ENCODE measurements around the gene SLC25A17.
"Not testable (repeated sequence)": the region's sequence is repeated elsewhere in the genome, so short reads cannot be mapped to it uniquely, and the experiment has no call there.

Gene SLC25A17

DNA sequence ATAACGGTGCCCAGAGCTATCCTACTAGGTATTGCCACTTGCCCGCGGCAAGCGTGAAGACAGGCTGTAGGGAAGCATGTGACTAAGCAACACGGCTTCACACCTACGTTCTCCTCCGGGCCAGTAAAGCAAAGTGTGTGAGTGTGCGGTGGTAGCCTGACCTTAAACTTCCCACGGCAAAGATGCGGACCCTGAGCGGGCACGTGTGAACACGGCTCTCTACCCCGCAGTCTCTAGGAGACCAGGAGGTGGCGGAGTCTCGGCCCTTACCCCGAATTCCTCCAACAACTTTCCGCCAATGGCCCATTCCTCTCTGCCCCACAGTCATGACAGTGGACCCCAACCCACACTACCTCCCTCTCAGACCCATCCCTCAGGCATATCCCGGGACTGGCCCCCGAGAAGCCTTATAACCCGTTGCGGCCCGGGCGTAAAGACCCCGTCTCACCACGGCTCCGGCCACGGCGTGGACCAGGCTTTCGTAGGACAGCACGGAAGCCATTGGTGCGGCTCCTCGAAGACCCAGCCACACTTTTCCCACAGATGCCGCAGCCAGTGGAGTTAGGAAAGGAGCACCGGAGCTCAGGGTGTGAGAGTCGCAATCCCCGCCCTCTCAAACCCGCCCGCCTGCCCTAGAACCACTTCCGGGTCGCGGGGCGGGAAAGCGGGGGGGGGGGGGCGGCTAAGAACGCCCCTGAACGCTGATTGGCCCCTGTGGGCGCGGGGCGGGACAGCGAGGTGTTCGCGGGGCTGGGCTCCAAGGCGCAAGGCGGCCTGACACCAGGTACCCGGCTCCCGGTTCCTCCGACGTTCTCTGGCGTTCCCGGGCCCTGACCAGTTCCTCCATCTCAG is at the start of gene SLC25A17:
SLC25A17 (minus strand) TSS at position 600 of the 852 bp plus-strand sequence; CDS start at position 502, 98 bp downstream.
- Histone ChIP-seq H3K9ac (ENCODE audit: low read length in 2 of 2) (peak within 1 kb of the TSS; percentile 89 to 97), H3K27me3 (ENCODE audit: control insufficient read depth in 1 of 2, insufficient read depth in 2 of 2, low read length in 2 of 2) (no peaks in the 10 kb centered on the region), H3K9me3 (ENCODE audit: control insufficient read depth in 2 of 2, low read length in 2 of 2) (no peaks in the 10 kb centered on the region), H3K4me1 (ENCODE audit: control insufficient read depth, insufficient read depth, low read length) (peaks cover 5% of the 10 kb centered on the region), H3K4me3 (ENCODE audit: low read length in 2 of 2) (peak within 1 kb of the TSS; percentile 98 to 99), H3K36me3 (ENCODE audit: control insufficient read depth in 2 of 2, insufficient read depth in 2 of 2, low read length in 2 of 2) (peaks cover 2 to 3% of the 10 kb centered on the region in 2 donors), H3K27ac (ENCODE audit: low read length) (peak within 1 kb of the TSS; percentile 55)

DNA sequence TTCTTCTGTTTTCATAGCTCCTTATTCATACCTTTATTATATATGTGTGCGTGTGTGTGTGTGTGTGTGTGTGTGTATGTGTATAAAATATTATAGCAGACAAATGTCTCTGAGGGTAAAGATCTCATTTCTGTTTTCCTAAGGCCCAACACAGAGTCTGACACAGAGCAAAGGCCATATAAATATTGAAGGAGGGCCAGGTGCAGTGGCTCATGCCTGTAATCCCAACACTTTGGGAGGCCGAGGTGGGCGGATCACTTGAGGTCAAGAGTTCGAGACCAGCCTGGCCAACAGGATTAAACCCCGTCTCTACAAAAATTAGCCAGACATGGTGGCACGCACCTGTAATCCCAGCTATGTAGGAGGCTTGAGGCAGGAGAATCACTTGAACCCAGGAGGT is 49.2 kb upstream of the SLC25A17 start:
- H3K4me1 ChIP-seq (ENCODE audit: control insufficient read depth, insufficient read depth, low read length); H3K9ac ChIP-seq (ENCODE audit: low read length in 2 of 2); H3K36me3 ChIP-seq (ENCODE audit: control insufficient read depth in 2 of 2, insufficient read depth in 2 of 2, low read length in 2 of 2); H3K27me3 ChIP-seq (ENCODE audit: control insufficient read depth in 1 of 2, insufficient read depth in 2 of 2, low read length in 2 of 2); H3K27ac ChIP-seq (ENCODE audit: low read length); H3K4me3 ChIP-seq (ENCODE audit: low read length in 2 of 2); H3K9me3 ChIP-seq (ENCODE audit: control insufficient read depth in 2 of 2, low read length in 2 of 2): not testable (repeated sequence)

DNA sequence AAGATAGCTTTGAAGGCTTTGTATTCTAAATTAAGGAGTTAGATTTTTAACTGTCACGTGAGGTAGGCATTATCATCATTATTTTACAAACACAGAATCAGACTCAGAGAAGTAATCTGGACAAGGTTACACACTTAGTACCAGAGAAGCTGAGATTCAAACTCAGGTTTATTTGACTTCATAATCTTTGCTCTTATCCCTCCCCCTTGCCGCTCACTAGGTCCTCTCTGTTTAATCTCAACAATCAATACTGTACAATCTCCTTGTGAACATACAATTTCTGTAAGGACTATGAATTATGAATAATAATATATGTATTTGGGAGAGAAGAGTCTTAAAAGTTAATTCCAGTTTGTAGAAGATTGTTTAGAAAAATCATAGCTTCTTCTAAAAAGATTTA is 48.0 kb upstream of the SLC25A17 start:
- Histone ChIP-seq H3K4me1 (ENCODE audit: control insufficient read depth, insufficient read depth, low read length) (no peaks in the 10 kb centered on the region), H3K9me3 (ENCODE audit: control insufficient read depth in 2 of 2, low read length in 2 of 2) (no peaks in the 10 kb centered on the region), H3K4me3 (ENCODE audit: low read length in 2 of 2) (no peak overlapping the region), H3K9ac (ENCODE audit: low read length in 2 of 2) (no peak overlapping the region), H3K27me3 (ENCODE audit: control insufficient read depth in 1 of 2, insufficient read depth in 2 of 2, low read length in 2 of 2) (no peaks in the 10 kb centered on the region), H3K36me3 (ENCODE audit: control insufficient read depth in 2 of 2, insufficient read depth in 2 of 2, low read length in 2 of 2) (peaks cover 4 to 6% of the 10 kb centered on the region in 2 donors), H3K27ac (ENCODE audit: low read length) (no peak overlapping the region)

DNA sequence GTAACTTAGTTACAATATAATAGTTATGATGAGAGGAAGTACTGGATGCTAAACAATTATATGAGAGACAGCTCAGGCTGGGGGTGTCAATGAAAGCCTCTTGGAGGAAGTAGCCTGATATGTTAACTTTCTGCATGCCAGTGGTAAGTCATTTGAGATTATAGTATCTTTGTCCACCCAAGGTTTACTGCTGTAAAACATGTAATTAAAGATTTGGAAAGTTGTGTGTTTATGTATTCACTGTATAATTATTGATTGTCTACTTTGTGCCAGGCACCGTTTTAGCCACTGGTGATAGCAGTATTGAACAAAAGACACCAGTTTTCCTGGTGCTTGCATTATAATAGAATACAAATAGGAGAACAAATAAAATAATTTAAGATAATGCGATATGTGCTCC is 43.4 kb upstream of the SLC25A17 start:
- H3K27me3 ChIP-seq (ENCODE audit: control insufficient read depth in 1 of 2, insufficient read depth in 2 of 2, low read length in 2 of 2) = no peaks in the 10 kb centered on the region
- no peaks in the 10 kb centered on the region for H3K9me3 ChIP-seq (ENCODE audit: control insufficient read depth in 2 of 2, low read length in 2 of 2)
- H3K27ac ChIP-seq (ENCODE audit: low read length) = no peak overlapping the region
- H3K36me3 ChIP-seq (ENCODE audit: control insufficient read depth in 2 of 2, insufficient read depth in 2 of 2, low read length in 2 of 2) = peaks cover 0 to 5% of the 10 kb centered on the region in 2 donors
- peaks cover 6% of the 10 kb centered on the region for H3K4me1 ChIP-seq (ENCODE audit: control insufficient read depth, insufficient read depth, low read length)
- H3K4me3 ChIP-seq (ENCODE audit: low read length in 2 of 2) = no peak overlapping the region
- H3K9ac ChIP-seq (ENCODE audit: low read length in 2 of 2) = no peak overlapping the region

DNA sequence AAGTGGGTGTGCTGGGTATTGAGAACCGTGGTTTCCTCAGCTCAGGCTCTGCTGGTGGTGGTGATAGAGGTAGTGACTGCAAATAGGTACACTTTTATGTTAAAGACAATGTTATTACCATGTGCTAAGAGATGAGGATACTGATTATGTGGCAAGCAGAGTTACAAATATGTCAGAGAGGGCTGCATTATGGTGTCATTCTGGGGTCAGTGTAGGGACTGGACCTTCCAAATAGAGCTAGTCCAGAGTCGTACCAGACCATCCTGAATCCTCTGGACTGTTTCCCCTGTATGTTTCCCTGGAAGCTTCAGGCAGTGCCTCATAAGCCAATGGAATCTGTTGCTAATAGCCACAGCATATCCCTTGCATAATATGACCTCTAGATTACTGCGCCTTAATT is 42.9 kb upstream of the SLC25A17 start, which contains the start of gene DNAJB7:
DNAJB7 (minus strand) TSS at position 101 of the 400 bp plus-strand sequence. CDS start 119 bp downstream, outside the sequence.
- Histone ChIP-seq H3K36me3 (ENCODE audit: control insufficient read depth in 2 of 2, insufficient read depth in 2 of 2, low read length in 2 of 2) (peaks cover 0 to 5% of the 10 kb centered on the region in 2 donors), H3K9ac (ENCODE audit: low read length in 2 of 2) (peak within 1 kb of the TSS in 1 of 2 donors; percentile 2), H3K9me3 (ENCODE audit: control insufficient read depth in 2 of 2, low read length in 2 of 2) (no peaks in the 10 kb centered on the region), H3K27me3 (ENCODE audit: control insufficient read depth in 1 of 2, insufficient read depth in 2 of 2, low read length in 2 of 2) (no peaks in the 10 kb centered on the region), H3K27ac (ENCODE audit: low read length) (no peak within 1 kb of the TSS), H3K4me3 (ENCODE audit: low read length in 2 of 2) (no peak within 1 kb of the TSS), H3K4me1 (ENCODE audit: control insufficient read depth, insufficient read depth, low read length) (peaks cover 6% of the 10 kb centered on the region)

GRCh38 chr22:40857309-40857855 is 38.2 kb upstream of the SLC25A17 start:
- Histone ChIP-seq H3K36me3 (ENCODE audit: control insufficient read depth in 2 of 2, insufficient read depth in 2 of 2, low read length in 2 of 2) (peaks cover 0 to 5% of the 10 kb centered on the region in 2 donors), H3K9ac (ENCODE audit: low read length in 2 of 2) (peak overlapping the region; percentile 97 to 98), H3K27ac (ENCODE audit: low read length) (peak overlapping the region; percentile 95), H3K4me1 (ENCODE audit: control insufficient read depth, insufficient read depth, low read length) (peaks cover 16% of the 10 kb centered on the region), H3K27me3 (ENCODE audit: control insufficient read depth in 1 of 2, insufficient read depth in 2 of 2, low read length in 2 of 2) (no peaks in the 10 kb centered on the region), H3K4me3 (ENCODE audit: low read length in 2 of 2) (peak overlapping the region; percentile 99), H3K9me3 (ENCODE audit: control insufficient read depth in 2 of 2, low read length in 2 of 2) (no peaks in the 10 kb centered on the region)

DNA sequence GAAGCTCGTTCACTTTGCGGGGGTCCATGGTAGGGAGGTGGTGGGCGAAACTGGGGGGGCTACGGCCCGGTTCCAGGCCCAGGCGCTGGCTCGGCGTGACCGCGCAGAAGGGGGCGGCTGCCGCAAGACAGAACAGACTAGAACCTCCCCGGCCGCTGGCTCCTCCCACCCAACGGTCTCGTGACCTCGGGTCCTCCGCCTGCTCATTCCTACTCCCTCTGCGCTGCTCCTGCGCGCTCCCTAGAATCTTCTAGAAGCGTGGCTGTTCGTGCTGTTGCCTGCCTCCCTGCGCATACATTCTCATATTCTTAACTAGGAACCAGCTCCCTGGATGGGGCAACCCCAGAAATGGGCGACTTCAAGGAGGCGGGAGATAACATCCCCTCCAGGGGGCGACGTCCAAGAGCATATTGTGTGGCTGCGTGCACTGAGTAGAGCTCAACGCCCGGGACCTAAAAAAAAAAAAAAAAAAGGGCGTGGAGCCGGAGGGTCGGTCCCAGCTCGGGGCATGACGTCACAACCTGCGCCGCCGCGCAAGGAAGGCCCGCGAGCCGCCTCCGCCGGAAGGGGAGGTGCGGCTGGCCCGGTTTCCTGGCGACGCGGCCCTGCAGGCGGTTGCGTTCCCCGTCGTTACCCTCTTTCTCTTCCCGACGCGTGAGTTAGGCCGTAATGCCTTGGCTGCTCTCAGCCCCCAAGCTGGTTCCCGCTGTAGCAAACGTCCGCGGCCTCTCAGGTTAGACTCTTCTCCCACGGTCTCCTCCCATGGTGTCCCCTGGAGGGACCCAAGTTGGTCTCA is 37.6 kb upstream of the SLC25A17 start, which contains the start of the genes ST13 and XPNPEP3:
ST13 (minus strand) TSS at position 127 of the 796 bp plus-strand sequence; CDS start at position 28, 99 bp downstream.
XPNPEP3 (plus strand) TSS at position 636 of the 796 bp plus-strand sequence; CDS start at position 670, 34 bp downstream.
- H3K9ac ChIP-seq (ENCODE audit: low read length in 2 of 2) = peak within 1 kb of the TSS; percentile 97 to 98
- H3K27me3 ChIP-seq (ENCODE audit: control insufficient read depth in 1 of 2, insufficient read depth in 2 of 2, low read length in 2 of 2) = no peaks in the 10 kb centered on the region
- H3K27ac ChIP-seq (ENCODE audit: low read length) = peak within 1 kb of the TSS; percentile 95
- peaks cover 16% of the 10 kb centered on the region for H3K4me1 ChIP-seq (ENCODE audit: control insufficient read depth, insufficient read depth, low read length)
- H3K9me3 ChIP-seq (ENCODE audit: control insufficient read depth in 2 of 2, low read length in 2 of 2) = no peaks in the 10 kb centered on the region
- H3K36me3 ChIP-seq (ENCODE audit: control insufficient read depth in 2 of 2, insufficient read depth in 2 of 2, low read length in 2 of 2) = peaks cover 0 to under 1% of the 10 kb centered on the region in 2 donors
- H3K4me3 ChIP-seq (ENCODE audit: low read length in 2 of 2) = peak within 1 kb of the TSS; percentile 99

GRCh38 chr22:40855979-40856512 is 36.9 kb upstream of the SLC25A17 start:
- no peaks in the 10 kb centered on the region for H3K36me3 ChIP-seq (ENCODE audit: control insufficient read depth in 2 of 2, insufficient read depth in 2 of 2, low read length in 2 of 2)
- H3K27ac ChIP-seq (ENCODE audit: low read length) = peak overlapping the region; percentile 95
- peaks cover 16% of the 10 kb centered on the region for H3K4me1 ChIP-seq (ENCODE audit: control insufficient read depth, insufficient read depth, low read length)
- H3K9ac ChIP-seq (ENCODE audit: low read length in 2 of 2) = peak overlapping the region; percentile 92 to 98
- peak overlapping the region; percentile 89 to 99 for H3K4me3 ChIP-seq (ENCODE audit: low read length in 2 of 2)
- H3K9me3 ChIP-seq (ENCODE audit: control insufficient read depth in 2 of 2, low read length in 2 of 2) = no peaks in the 10 kb centered on the region
- no peaks in the 10 kb centered on the region for H3K27me3 ChIP-seq (ENCODE audit: control insufficient read depth in 1 of 2, insufficient read depth in 2 of 2, low read length in 2 of 2)

DNA sequence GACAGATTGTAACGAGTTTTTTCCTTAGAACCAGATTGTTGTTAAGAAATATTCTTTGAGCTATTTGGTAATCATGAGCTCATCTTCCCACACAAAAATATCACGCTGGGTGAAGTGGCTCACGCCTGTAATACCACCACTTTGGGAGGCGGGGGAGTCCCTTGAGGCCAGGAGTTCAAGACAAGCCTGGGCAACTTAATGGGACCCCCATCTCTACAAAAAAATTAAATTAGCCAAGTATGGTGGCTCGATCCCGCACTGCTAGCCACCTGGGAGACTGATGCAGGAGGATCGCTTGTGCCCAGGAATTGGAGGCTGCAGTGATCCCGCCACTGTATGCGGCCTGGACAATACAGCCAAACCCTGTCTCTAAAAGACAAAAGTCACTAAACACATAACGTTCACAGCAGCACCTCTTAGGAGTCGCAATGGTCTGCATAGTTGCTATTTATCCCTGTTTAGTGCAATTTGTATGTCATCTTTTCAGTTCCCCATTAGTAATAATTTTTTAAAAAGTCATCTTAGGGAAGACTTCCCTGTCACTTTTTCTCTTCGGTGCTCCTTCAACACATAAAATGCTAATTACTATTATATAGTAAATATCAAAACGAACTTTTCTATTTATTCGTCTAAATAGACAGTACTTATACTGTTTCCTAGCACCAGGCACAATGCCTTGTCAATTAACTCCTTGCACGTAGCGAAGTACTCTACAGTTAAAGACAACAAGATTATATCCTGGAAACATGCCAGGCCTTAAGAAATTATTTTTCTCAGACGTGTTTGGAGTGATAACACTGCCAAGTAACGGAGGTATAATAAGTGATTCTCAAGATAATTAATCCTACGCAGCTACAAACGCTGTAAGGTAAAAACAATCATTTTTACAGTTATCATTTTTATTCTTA is 36.2 kb upstream of the SLC25A17 start:
- peak overlapping the region; percentile 89 to 99 for H3K4me3 ChIP-seq (ENCODE audit: low read length in 2 of 2)
- H3K9ac ChIP-seq (ENCODE audit: low read length in 2 of 2) = peak overlapping the region; percentile 92 to 98
- peak overlapping the region; percentile 95 for H3K27ac ChIP-seq (ENCODE audit: low read length)
- peaks cover 0 to 2% of the 10 kb centered on the region in 2 donors for H3K36me3 ChIP-seq (ENCODE audit: control insufficient read depth in 2 of 2, insufficient read depth in 2 of 2, low read length in 2 of 2)
- peaks cover 16% of the 10 kb centered on the region for H3K4me1 ChIP-seq (ENCODE audit: control insufficient read depth, insufficient read depth, low read length)
- H3K9me3 ChIP-seq (ENCODE audit: control insufficient read depth in 2 of 2, low read length in 2 of 2) = no peaks in the 10 kb centered on the region
- no peaks in the 10 kb centered on the region for H3K27me3 ChIP-seq (ENCODE audit: control insufficient read depth in 1 of 2, insufficient read depth in 2 of 2, low read length in 2 of 2)

Measured in stomach smooth muscle (tissue), 2 donors.